HepG2 (cell line): ENCODE results near the gene PCBP1. TPM values are rescaled to one million over a fixed set of nuclear protein-coding genes. Genes with fewer than 3 reads are reported as not detected.
A peak's percentile ranks its signal among the peaks of the same experiment; 100 is the strongest.

Experiments used
- AHDC1 ChIP-seq: sonication (generic); formaldehyde crosslinking; IDR thresholded peaks from 2 replicates; pipeline ENCODE4 v1.5.1; 2020; ENCODE audit warnings: mild to moderate bottlenecking, missing genetic modification reagents, borderline replicate concordance
- FOXC1 ChIP-seq: sonication (generic); formaldehyde crosslinking; IDR thresholded peaks from 2 replicates; pipeline ENCODE4 v1.8.0; 2022; ENCODE audit warnings: mild to moderate bottlenecking, missing genetic modification reagents, borderline replicate concordance
- HHEX ChIP-seq: IDR thresholded peaks from 2 replicates; pipeline ENCODE4 v1.6.1; 2016; ENCODE audit warnings: control low read depth
- PHF20 ChIP-seq: sonication (generic); formaldehyde crosslinking; IDR thresholded peaks from 2 replicates; pipeline ENCODE4 v1.5.0; 2020; ENCODE audit warnings: mild to moderate bottlenecking, missing genetic modification reagents
- SUZ12 ChIP-seq: fragments of 150-350 bp; IDR thresholded peaks from 2 replicates; pipeline ENCODE4 v1.6.1; 2014; ENCODE audit warnings: low read depth, low read length
- YEATS4 ChIP-seq: sonication (generic); formaldehyde crosslinking; IDR thresholded peaks from 2 replicates; pipeline ENCODE4 v1.4.0; 2020; ENCODE audit warnings: missing genetic modification reagents, borderline replicate concordance
- ZNF318 ChIP-seq: sonication (generic); formaldehyde crosslinking; IDR thresholded peaks from 2 replicates; pipeline ENCODE4 v1.4.0; 2020; ENCODE audit warnings: mild to moderate bottlenecking, missing genetic modification reagents
- ZNF777 ChIP-seq: sonication (generic); formaldehyde crosslinking; IDR thresholded peaks from 2 replicates; pipeline ENCODE4 v1.4.0; 2020; ENCODE audit warnings: missing genetic modification reagents
- ZSCAN20 ChIP-seq: sonication (generic); formaldehyde crosslinking; IDR thresholded peaks from 2 replicates; pipeline ENCODE4 v1.4.0; 2020; ENCODE audit warnings: missing genetic modification reagents, mild to moderate bottlenecking, borderline replicate concordance
- polyA plus RNA-seq, 8 experiments: library from polyadenylated mRNA; depleted of rRNA in 3 of 8; stranded (reverse) in 7 of 8; unstranded in 1 of 8; fragments of >200 nt; fragmentation: Illumina TruSeq in 4 of 8; extraction: Trizol in 4 of 8; gene quantifications; 2 replicates each; pipeline versions ENCODE4 v1.2.1 to v1.2.3, GENCODE V29; 2011 to 2016; ENCODE audit warnings: low read depth in 4 of 8, missing spikeins in 1 of 8, mixed read lengths in 1 of 8; ENCODE audit not compliant: insufficient read depth in 1 of 8
- total RNA-seq, 5 experiments: library from RNA; depleted of rRNA; stranded (reverse); fragments of >200 nt; fragmentation: Illumina TruSeq; extraction: Trizol; gene quantifications; 2 replicates each; pipeline ENCODE4 v1.2.3, GENCODE V29; 2016; ENCODE audit warnings: low read depth in 1 of 5

PCBP1 gene
- total and polyA plus RNA-seq, 2 of the 13 experiments (the other 11 are each of a cell fraction or from before 2014, with no cell fraction given), result 32.0 to 137 TPM

DNA sequence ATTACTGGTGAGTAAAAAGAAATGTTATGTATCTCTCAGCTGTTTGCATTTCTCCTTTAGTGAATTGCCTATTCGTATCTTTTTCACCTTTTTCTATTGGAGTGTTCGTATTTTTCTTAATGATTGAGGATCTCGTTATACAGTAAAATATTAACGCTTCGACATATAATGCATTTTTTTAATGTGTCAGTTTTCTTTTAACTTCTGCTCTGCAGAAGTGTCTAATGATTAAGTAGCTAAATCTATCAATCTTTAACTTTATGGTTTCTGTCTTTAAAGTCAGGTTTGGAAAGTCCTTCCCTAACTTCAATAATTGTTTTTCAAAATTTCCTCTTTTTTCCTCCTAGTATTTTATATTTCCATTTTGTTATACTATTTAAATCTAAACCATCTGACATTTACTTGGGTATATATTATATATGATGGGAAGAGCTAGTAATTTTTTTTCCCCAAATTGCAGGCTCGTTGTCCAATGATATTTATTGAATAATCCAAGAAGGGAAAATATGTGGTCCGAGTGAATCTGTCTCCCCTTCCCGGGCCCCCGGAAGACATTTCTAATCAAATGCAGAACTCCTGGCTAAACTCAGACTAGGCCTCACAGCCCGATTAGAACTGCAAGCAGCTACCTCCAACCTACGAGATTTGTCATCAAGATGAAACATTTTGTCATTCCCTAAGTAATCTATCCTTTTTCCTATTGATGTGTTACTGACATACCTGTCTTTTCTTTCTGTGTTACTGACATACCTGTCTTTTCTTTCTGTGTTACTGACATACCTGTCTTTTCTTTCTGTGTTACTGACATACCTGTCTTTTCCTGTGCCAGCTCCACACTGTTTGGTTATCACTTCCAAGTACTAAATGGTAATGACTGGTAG lies 17.2 kb downstream of the PCBP1 start (continued):
- TF ChIP-seq ZNF318 (CRISPR knock-in tag), result no peak
- TF ChIP-seq ZSCAN20 (CRISPR knock-in tag), result peak; percentile 64; the same call in 1 of the 2 replicates
- no peak for TF ChIP-seq SUZ12
- no peak for TF ChIP-seq FOXC1 (CRISPR knock-in tag)
- TF ChIP-seq HHEX (CRISPR knock-in tag), result no peak
- TF ChIP-seq YEATS4 (CRISPR knock-in tag), result peak; percentile 41; the same call in 1 of the 2 replicates
- TF ChIP-seq PHF20, result peak; percentile 79
- TF ChIP-seq ZNF777 (CRISPR knock-in tag), result no peak
- no peak for TF ChIP-seq AHDC1 (CRISPR knock-in tag)
